Stimulated activated CD4-positive, alpha-beta T cell treated with anti-CD3 and anti-CD28 coated beads, Interleukin-4, amount 100 ng/mL, for 1 hour (primary cell): ENCODE measurements around the gene KIR2DL3.
"Not testable (repeated sequence)": the region's sequence is repeated elsewhere in the genome, so short reads cannot be mapped to it uniquely, and the experiment has no call there.

Experiments
- DNase-seq: peaks from one replicate; pipeline ENCODE4 v3.0.0-alpha.2; 2020

Gene KIR2DL3

GRCh38 chr19:54738306-54738705, at the start of gene KIR2DL3:
Gene KIR2DL3 (plus strand): TSS chr19:54738513. CDS start chr19:54738546, 33 bp downstream.
- not testable (repeated sequence) for DNase-seq

GRCh38 chr19:54691582-54692297, 46.6 kb upstream of the KIR2DL3 start:
- DNase-seq, result no peak

- DNase-seq, result no peak
Observed at GRCh38 chr19:54692298-54692615, 46.1 kb upstream of the KIR2DL3 start.

- no peak for DNase-seq
Observed at GRCh38 chr19:54694648-54695047, 43.7 kb upstream of the KIR2DL3 start.

GRCh38 chr19:54696117-54696548, 42.2 kb upstream of the KIR2DL3 start:
- DNase-seq, result no peak

GRCh38 chr19:54696766-54697165, 41.5 kb upstream of the KIR2DL3 start:
- DNase-seq, result no peak

GRCh38 chr19:54697716-54698115, 40.6 kb upstream of the KIR2DL3 start:
- not testable (repeated sequence) for DNase-seq

- no peak for DNase-seq
Observed at GRCh38 chr19:54704928-54705327, 33.4 kb upstream of the KIR2DL3 start.

- DNase-seq, result no peak
Observed at GRCh38 chr19:54707962-54708361, 30.4 kb upstream of the KIR2DL3 start.

- no peak for DNase-seq
Observed at GRCh38 chr19:54708781-54709180, 29.5 kb upstream of the KIR2DL3 start.

GRCh38 chr19:54709212-54709948, 28.9 kb upstream of the KIR2DL3 start:
- DNase-seq, result no peak

GRCh38 chr19:54709956-54710355, 28.4 kb upstream of the KIR2DL3 start:
- not testable (repeated sequence) for DNase-seq

GRCh38 chr19:54724142-54724541, 14.2 kb upstream of the KIR2DL3 start, which contains the start of gene KIR3DL3:
Gene KIR3DL3 (plus strand): TSS chr19:54724442. CDS start chr19:54724497, 55 bp downstream.
- DNase-seq, result no peak

- DNase-seq, result no peak
Observed at GRCh38 chr19:54724644-54725043, 13.7 kb upstream of the KIR2DL3 start.

- no peak for DNase-seq
Observed at GRCh38 chr19:54725321-54725720, 13.0 kb upstream of the KIR2DL3 start.

- no peak for DNase-seq
Observed at GRCh38 chr19:54727562-54727961, 10.8 kb upstream of the KIR2DL3 start.

- no peak for DNase-seq
Observed at GRCh38 chr19:54728167-54728566, 10.1 kb upstream of the KIR2DL3 start.

- no peak for DNase-seq
Observed at GRCh38 chr19:54729416-54730188, 8.7 kb upstream of the KIR2DL3 start.

- DNase-seq, result no peak
Observed at GRCh38 chr19:54731191-54731590, 7.1 kb upstream of the KIR2DL3 start.

GRCh38 chr19:54738715-54739114, 402 bp downstream of the KIR2DL3 start:
- DNase-seq, result no peak

GRCh38 chr19:54739587-54740497, 1.5 kb downstream of the KIR2DL3 start:
- no peak for DNase-seq

GRCh38 chr19:54741950-54742349, 3.6 kb downstream of the KIR2DL3 start:
- not testable (repeated sequence) for DNase-seq
